ENCODE measurements around the gene CHMP5.
A peak's percentile ranks its signal among the peaks of the same experiment; 100 is the strongest.

The CHMP5 gene

DNA sequence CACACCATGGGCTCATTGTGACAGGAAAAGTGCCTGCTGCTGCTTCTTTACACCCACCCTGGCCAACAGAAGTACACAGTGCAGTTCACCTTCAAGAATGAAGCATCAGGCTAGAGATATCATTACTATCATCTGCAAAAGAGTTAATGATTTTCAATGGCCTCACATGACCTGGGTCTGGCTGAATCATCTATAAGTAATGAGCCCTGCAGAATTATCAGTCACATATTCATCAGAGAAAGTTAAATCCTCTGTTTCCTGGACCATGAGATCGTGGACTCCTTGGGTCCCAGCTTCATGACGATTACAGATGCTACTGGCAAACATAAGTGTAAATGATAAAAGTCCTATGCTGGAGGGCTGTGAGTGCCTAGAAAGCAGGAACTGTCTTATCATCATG lies 8.6 kb upstream of the CHMP5 start:
- ATAC-seq, result no peak

GRCh38 chr9:33257276-33257675 lies 7.6 kb upstream of the CHMP5 start:
- no peak for ATAC-seq
- no peak for TF ChIP-seq ZNF70 (CRISPR knock-in tag; IDR thresholded peaks at IDR 0.05)
- no peak for TF ChIP-seq BACH2 (CRISPR knock-in tag; IDR thresholded peaks at IDR 0.05; ENCODE audit: borderline replicate concordance)
- TF ChIP-seq, protein P1, sequence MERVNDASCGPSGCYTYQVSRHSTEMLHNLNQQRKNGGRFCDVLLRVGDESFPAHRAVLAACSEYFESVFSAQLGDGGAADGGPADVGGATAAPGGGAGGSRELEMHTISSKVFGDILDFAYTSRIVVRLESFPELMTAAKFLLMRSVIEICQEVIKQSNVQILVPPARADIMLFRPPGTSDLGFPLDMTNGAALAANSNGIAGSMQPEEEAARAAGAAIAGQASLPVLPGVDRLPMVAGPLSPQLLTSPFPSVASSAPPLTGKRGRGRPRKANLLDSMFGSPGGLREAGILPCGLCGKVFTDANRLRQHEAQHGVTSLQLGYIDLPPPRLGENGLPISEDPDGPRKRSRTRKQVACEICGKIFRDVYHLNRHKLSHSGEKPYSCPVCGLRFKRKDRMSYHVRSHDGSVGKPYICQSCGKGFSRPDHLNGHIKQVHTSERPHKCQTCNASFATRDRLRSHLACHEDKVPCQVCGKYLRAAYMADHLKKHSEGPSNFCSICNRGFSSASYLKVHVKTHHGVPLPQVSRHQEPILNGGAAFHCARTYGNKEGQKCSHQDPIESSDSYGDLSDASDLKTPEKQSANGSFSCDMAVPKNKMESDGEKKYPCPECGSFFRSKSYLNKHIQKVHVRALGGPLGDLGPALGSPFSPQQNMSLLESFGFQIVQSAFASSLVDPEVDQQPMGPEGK (CRISPR knock-in tag; IDR thresholded peaks at IDR 0.05; ENCODE audit: borderline replicate concordance), result no peak

More for the DNA sequence above, 8.6 kb upstream of the CHMP5 start:
- no peak for TF ChIP-seq CSDC2 (CRISPR knock-in tag; IDR thresholded peaks at IDR 0.05)
- TF ChIP-seq ZFP30 (CRISPR knock-in tag; IDR thresholded peaks at IDR 0.05), result no peak
- no peak for TF ChIP-seq ZNF70 (CRISPR knock-in tag; IDR thresholded peaks at IDR 0.05)
- TF ChIP-seq ZNF8 (CRISPR knock-in tag; IDR thresholded peaks at IDR 0.05), result no peak
- TF ChIP-seq, protein P1 (CRISPR knock-in tag; IDR thresholded peaks at IDR 0.05; ENCODE audit: borderline replicate concordance), result no peak

GRCh38 chr9:33260372-33260771 lies 4.5 kb upstream of the CHMP5 start:
- no peak for ATAC-seq
- TF ChIP-seq ZNF8 (CRISPR knock-in tag; IDR thresholded peaks at IDR 0.05), result no peak
- TF ChIP-seq SNAI2 (CRISPR knock-in tag; IDR thresholded peaks at IDR 0.05), result no peak
- no peak for TF ChIP-seq OSR1 (CRISPR knock-in tag; IDR thresholded peaks at IDR 0.05)
- no peak for TF ChIP-seq CSRNP3 (CRISPR knock-in tag; IDR thresholded peaks at IDR 0.05)
- no peak for TF ChIP-seq TSHZ2 (CRISPR knock-in tag; IDR thresholded peaks at IDR 0.05)
- TF ChIP-seq GLIS3 (CRISPR knock-in tag; IDR thresholded peaks at IDR 0.05), result no peak
- TF ChIP-seq ZFP30 (CRISPR knock-in tag; IDR thresholded peaks at IDR 0.05), result no peak
- TF ChIP-seq ISL1 (CRISPR knock-in tag; IDR thresholded peaks at IDR 0.05), result no peak
- TF ChIP-seq ARNTL (CRISPR knock-in tag; IDR thresholded peaks at IDR 0.05; ENCODE audit: borderline replicate concordance, low read depth), result no peak
- TF ChIP-seq, protein P2, sequence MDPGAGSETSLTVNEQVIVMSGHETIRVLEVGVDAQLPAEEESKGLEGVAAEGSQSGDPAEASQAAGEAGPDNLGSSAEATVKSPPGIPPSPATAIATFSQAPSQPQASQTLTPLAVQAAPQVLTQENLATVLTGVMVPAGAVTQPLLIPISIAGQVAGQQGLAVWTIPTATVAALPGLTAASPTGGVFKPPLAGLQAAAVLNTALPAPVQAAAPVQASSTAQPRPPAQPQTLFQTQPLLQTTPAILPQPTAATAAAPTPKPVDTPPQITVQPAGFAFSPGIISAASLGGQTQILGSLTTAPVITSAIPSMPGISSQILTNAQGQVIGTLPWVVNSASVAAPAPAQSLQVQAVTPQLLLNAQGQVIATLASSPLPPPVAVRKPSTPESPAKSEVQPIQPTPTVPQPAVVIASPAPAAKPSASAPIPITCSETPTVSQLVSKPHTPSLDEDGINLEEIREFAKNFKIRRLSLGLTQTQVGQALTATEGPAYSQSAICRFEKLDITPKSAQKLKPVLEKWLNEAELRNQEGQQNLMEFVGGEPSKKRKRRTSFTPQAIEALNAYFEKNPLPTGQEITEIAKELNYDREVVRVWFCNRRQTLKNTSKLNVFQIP (CRISPR knock-in tag; IDR thresholded peaks at IDR 0.05; ENCODE audit: borderline replicate concordance, low read depth), result no peak
- TF ChIP-seq ESRRG (CRISPR knock-in tag; IDR thresholded peaks at IDR 0.05), result no peak
- no peak for TF ChIP-seq TCF4 (CRISPR knock-in tag; IDR thresholded peaks at IDR 0.05; ENCODE audit: borderline replicate concordance)

DNA sequence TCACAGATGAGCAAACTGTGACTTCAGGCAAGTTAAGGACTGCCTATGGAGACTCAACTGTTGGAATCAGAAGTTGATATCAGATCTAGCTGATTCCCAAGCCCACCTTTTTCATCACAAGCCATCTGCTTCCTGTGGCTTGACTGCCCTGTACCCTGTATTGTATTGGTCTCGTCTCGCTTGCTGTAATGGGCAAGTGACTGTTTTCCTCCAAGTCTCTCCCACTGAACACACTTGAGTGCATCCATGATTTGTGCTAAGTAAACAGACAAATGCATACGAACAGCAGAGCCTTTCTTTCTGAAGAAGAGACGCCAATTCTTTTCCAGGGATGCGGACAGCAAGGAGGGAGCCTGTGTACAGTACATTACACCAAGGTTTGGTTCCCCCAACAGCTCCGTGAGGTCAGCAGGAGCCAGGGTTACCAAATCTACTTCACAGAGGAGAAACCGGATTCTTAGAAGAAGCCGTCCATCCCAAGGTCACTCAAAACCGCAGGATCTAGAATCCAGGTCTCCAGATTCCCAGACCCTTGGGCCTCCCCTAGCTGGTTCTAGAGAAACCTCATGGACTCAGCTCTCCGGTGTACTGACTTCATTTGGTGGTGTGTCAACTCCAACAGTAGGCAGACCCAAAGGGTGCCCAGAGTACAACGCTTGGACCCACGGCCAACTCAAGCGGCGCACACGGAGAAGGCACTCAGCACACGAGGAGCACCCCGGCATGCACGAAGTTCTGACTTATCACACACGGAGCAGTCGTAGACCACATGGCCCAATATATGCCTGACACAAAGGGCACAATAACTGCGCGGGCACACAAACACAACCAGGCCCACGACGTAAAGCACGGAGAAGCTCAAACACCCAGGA lies 1.5 kb upstream of the CHMP5 start:
- ATAC-seq, result peak; percentile 41
- TF ChIP-seq TCF4 (CRISPR knock-in tag; IDR thresholded peaks at IDR 0.05; ENCODE audit: borderline replicate concordance) (no peak), ESRRG (CRISPR knock-in tag; IDR thresholded peaks at IDR 0.05) (no peak), SNAI2 (CRISPR knock-in tag; IDR thresholded peaks at IDR 0.05) (no peak), ISL1 (CRISPR knock-in tag; IDR thresholded peaks at IDR 0.05) (no peak), TOX (CRISPR knock-in tag; IDR thresholded peaks at IDR 0.05; ENCODE audit: borderline replicate concordance) (no peak), ZC3H10 (CRISPR knock-in tag; IDR thresholded peaks at IDR 0.05) (no peak), CSDC2 (CRISPR knock-in tag; IDR thresholded peaks at IDR 0.05) (no peak), CSRNP3 (CRISPR knock-in tag; IDR thresholded peaks at IDR 0.05) (no peak)
- TF ChIP-seq, protein P1 (CRISPR knock-in tag; IDR thresholded peaks at IDR 0.05; ENCODE audit: borderline replicate concordance), result no peak
- TF ChIP-seq, protein P3, sequence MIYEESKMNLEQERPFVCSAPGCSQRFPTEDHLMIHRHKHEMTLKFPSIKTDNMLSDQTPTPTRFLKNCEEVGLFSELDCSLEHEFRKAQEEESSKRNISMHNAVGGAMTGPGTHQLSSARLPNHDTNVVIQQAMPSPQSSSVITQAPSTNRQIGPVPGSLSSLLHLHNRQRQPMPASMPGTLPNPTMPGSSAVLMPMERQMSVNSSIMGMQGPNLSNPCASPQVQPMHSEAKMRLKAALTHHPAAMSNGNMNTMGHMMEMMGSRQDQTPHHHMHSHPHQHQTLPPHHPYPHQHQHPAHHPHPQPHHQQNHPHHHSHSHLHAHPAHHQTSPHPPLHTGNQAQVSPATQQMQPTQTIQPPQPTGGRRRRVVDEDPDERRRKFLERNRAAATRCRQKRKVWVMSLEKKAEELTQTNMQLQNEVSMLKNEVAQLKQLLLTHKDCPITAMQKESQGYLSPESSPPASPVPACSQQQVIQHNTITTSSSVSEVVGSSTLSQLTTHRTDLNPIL (CRISPR knock-in tag; IDR thresholded peaks at IDR 0.05; ENCODE audit: low read depth), result no peak
